CD14-positive monocyte (primary cell): ENCODE results near the gene SRRM3. TPM values are rescaled to one million over a fixed set of nuclear protein-coding genes. Genes with fewer than 3 reads are reported as not detected.

ENCODE experiments used
- DNase-seq, 3 donors: peaks; one replicate each; pipeline ENCODE4 v3.0.0-alpha.2; 2011 to 2022
- H2AFZ ChIP-seq: 2 replicates; pipeline ENCODE4 v1.6.0; 2012; ENCODE audit warnings: mild to moderate bottlenecking, low read depth, low read length, inconsistent platforms; ENCODE audit not compliant: insufficient read depth, poor library complexity, severe bottlenecking
- H3K27ac ChIP-seq, 2 donors: 1 replicate in 1 of 2; 2 replicates in 1 of 2; pipeline ENCODE4 v1.5.1; 2012 to 2013; ENCODE audit warnings: low read length in 2 of 2, control low read depth in 1 of 2, inconsistent platforms in 1 of 2, low read depth in 1 of 2, mild to moderate bottlenecking in 1 of 2
- H3K27me3 ChIP-seq, 2 donors: one replicate each; pipeline versions ENCODE4 v1.6.0 to v1.6.1; 2011 to 2013; ENCODE audit warnings: low read length in 2 of 2; ENCODE audit not compliant: control insufficient read depth in 2 of 2, insufficient read depth in 2 of 2
- H3K36me3 ChIP-seq, 2 donors: replicated peaks in 1 of 2; 1 replicate in 1 of 2; 2 replicates in 1 of 2; pipeline versions ENCODE4 v1.5.1 to v1.6.1; 2012 to 2013; ENCODE audit warnings: low read length in 2 of 2, control low read depth in 1 of 2, inconsistent platforms in 1 of 2, mild to moderate bottlenecking in 1 of 2; ENCODE audit not compliant: insufficient read depth in 2 of 2, control insufficient read depth in 1 of 2
- H3K4me1 ChIP-seq, 2 donors: 1 replicate in 1 of 2; 2 replicates in 1 of 2; pipeline versions ENCODE4 v1.5.1 to v1.6.1; 2012 to 2013; ENCODE audit warnings: low read length in 2 of 2, control low read depth in 1 of 2, inconsistent platforms in 1 of 2, mild to moderate bottlenecking in 1 of 2, moderate library complexity in 1 of 2; ENCODE audit not compliant: insufficient read depth in 2 of 2, control insufficient read depth in 1 of 2
- H3K4me2 ChIP-seq: replicated peaks from 2 replicates; pipeline ENCODE3; 2012; ENCODE audit warnings: low read length, moderate library complexity, mild to moderate bottlenecking; ENCODE audit not compliant: poor library complexity, severe bottlenecking; ENCODE audit errors: extremely low read depth
- H3K4me3 ChIP-seq, 3 experiments: fragments of 200-600 bp in 1 of 3; sonication (generic) in 1 of 3; replicated peaks in 1 of 3; 1 replicate in 2 of 3; 2 replicates in 1 of 3; pipeline ENCODE4 v1.5.1; 2011 to 2013; ENCODE audit warnings: low read length in 3 of 3, mild to moderate bottlenecking in 3 of 3, control low read depth in 2 of 3, low read depth in 2 of 3, inconsistent platforms in 1 of 3, moderate library complexity in 1 of 3
- H3K79me2 ChIP-seq: 2 replicates; pipeline ENCODE4 v1.6.0; 2012; ENCODE audit warnings: mild to moderate bottlenecking, control low read depth, inconsistent platforms, low read length, moderate library complexity; ENCODE audit not compliant: insufficient read depth
- H3K9ac ChIP-seq: 2 replicates; pipeline ENCODE4 v1.6.0; 2017; ENCODE audit warnings: low read length, mild to moderate bottlenecking; ENCODE audit not compliant: insufficient read depth, poor library complexity, severe bottlenecking
- H3K9me3 ChIP-seq, 2 donors: replicated peaks in 1 of 2; 1 replicate in 1 of 2; 2 replicates in 1 of 2; pipeline versions ENCODE4 v1.5.1 to v1.6.1; 2012 to 2013; ENCODE audit warnings: low read length in 2 of 2, control low read depth in 1 of 2; ENCODE audit not compliant: control insufficient read depth in 1 of 2, insufficient read depth in 1 of 2
- H4K20me1 ChIP-seq: 2 replicates; pipeline ENCODE4 v1.6.0; 2012; ENCODE audit warnings: mild to moderate bottlenecking, low read length, control low read depth, moderate library complexity; ENCODE audit not compliant: insufficient read depth
- H3K27ac Mint-ChIP-seq, 7 donors: one replicate each; pipeline ENCODE4 v1.8.0; 2020; ENCODE audit warnings: mild to moderate bottlenecking in 7 of 7, mixed read lengths in 7 of 7, moderate library complexity in 6 of 7, inconsistent platforms in 2 of 7
- H3K27me3 Mint-ChIP-seq, 3 donors: one replicate each; pipeline ENCODE4 v1.8.0; 2021 to 2022; ENCODE audit warnings: low read depth in 3 of 3, mild to moderate bottlenecking in 3 of 3, mixed read lengths in 3 of 3, moderate library complexity in 3 of 3, inconsistent platforms in 1 of 3
- H3K36me3 Mint-ChIP-seq, 2 donors: one replicate each; pipeline ENCODE4 v1.8.0; 2020; ENCODE audit warnings: mixed read lengths in 2 of 2, inconsistent platforms in 1 of 2, mild to moderate bottlenecking in 1 of 2
- H3K4me1 Mint-ChIP-seq: one replicate; pipeline ENCODE4 v1.8.0; 2020; ENCODE audit warnings: mild to moderate bottlenecking, mixed read lengths
- H3K4me3 Mint-ChIP-seq, 2 donors: one replicate each; pipeline ENCODE4 v1.8.0; 2020; ENCODE audit warnings: mild to moderate bottlenecking in 2 of 2, mixed read lengths in 2 of 2, moderate library complexity in 1 of 2
- H3K9me3 Mint-ChIP-seq, 7 donors: one replicate each; pipeline ENCODE4 v1.8.0; 2020 to 2022; ENCODE audit warnings: mixed read lengths in 7 of 7, mild to moderate bottlenecking in 6 of 7, moderate library complexity in 6 of 7, inconsistent platforms in 2 of 7
- WGBS: methylation state at CpG from one replicate; pipeline ENCODE4 v1.1.5; 2013; ENCODE audit warnings: missing lambda C conversion rate; ENCODE audit not compliant: insufficient coverage; 5-methylcytosine and 5-hydroxymethylcytosine counted together
- intact Hi-C, 2 donors: fragments of 100-400 bp; cut with micrococcal nuclease; formaldehyde crosslinking; loops; one replicate each; pipeline versions ENCODE4 v1.15.0 to v1.15.1; 2023
- polyA minus RNA-seq: library from RNA; depleted of rRNA, polyadenylated mRNA; stranded (reverse); fragments of >200 nt; gene quantifications from 2 replicates; pipeline ENCODE4 v1.2.3, GENCODE V29; 2012
- polyA plus RNA-seq, 3 donors: library from polyadenylated mRNA; depleted of rRNA in 1 of 3; unstranded in 2 of 3; stranded (reverse) in 1 of 3; fragments of 300-500 nt in 2 of 3; fragments of >200 nt in 1 of 3; fragmentation: Illumina TruSeq in 2 of 3; gene quantifications; 1 replicate in 2 of 3; 2 replicates in 1 of 3; pipeline ENCODE4 v1.2.3, GENCODE V29; 2012 to 2021
- total RNA-seq, 12 experiments: library from RNA in 1 of 12; stranded (reverse) in 1 of 12; fragments of 120-200 nt in 1 of 12; gene quantifications; one replicate each; pipeline ENCODE4 v1.2.4 and lab custom pipeline; 2013 to 2026; ENCODE audit warnings: mixed read lengths in 6 of 12, inconsistent platforms in 1 of 12
- TF ChIP-seq, protein P1 (sequence below): fragments of 200-600 bp; IDR thresholded peaks from one replicate; pipeline ENCODE4 v1.8.0; 2022; ENCODE audit warnings: antibody characterized with exemption, mild to moderate bottlenecking

Gene SRRM3, protein sequence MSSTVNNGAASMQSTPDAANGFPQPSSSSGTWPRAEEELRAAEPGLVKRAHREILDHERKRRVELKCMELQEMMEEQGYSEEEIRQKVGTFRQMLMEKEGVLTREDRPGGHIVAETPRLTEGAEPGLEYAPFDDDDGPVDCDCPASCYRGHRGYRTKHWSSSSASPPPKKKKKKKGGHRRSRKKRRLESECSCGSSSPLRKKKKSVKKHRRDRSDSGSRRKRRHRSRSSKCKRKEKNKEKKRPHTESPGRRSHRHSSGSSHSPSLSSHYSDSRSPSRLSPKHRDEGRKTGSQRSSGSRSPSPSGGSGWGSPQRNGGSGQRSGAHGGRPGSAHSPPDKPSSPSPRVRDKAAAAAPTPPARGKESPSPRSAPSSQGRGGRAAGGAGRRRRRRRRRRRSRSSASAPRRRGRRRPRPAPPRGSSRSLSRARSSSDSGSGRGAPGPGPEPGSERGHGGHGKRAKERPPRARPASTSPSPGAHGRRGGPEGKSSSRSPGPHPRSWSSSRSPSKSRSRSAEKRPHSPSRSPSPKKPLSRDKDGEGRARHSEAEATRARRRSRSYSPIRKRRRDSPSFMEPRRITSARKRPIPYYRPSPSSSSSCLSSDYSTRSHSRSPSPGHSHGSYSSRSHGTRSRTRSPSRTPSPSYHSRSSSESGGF
- total RNA-seq (2013): 0.08 TPM
- polyA plus RNA-seq (not detected), polyA minus RNA-seq (not detected in 2 replicates), total RNA-seq (lab: John Stamatoyannopoulos, UW) (0 to 3.4 (median 0.13) reads per million in 11 experiments)

DNA sequence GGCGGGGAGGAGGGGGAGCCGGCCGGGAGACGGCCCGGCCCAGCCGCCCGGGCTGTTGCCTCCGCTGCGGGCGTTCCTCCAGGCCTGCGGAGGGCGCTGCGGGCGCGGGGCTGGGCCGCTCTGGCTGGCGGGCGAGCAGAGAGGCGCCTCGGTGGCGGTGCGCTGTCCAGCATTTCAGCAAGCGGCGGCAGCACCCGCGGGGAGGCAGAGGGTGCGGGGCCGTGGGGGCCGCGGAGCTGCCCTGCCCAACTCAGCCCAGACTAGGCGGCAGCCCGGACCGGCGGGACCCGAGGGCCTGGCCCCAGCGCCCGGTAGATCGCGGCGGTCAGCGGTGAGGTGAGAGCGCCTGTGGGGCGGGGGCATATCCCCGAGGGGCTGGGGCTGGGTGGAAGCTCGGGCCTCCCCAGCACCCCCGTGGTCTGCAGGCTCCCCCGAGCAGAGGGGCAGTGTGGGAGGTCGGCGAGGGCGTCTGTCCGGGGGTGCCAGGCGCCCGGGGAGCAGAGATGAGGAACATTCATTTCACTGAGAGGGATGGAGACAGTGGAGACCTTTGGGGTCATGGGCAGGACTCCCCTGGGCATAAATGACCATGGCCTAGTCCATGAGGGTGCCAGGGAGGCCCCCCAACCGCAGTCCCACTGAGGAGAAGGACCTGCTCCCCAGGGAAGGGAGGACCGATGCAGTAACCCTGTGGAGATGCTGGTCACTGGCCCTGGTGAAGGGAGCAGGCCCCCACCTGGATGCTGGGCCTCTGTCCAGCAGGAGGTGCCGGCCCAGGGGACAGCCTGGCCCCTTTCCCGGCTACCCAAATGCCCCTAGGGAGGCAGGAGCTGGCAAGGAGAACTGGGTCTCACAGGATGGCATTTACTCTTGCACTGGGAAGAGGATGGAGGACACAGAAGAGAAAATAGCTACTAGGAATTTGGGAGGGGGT lies at the start of gene SRRM3:
TSS of gene SRRM3 (plus strand) at position 165 of the 934 bp plus-strand sequence. CDS start 33,171 bp downstream, outside the sequence.
- Mint-ChIP-seq H3K4me1 (no peaks in the 10 kb centered on the region), H3K4me3 (peak within 1 kb of the TSS in 1 of 2 donors; percentile 39), H3K9me3 (peaks cover 0 to 4% (median 0%) of the 10 kb centered on the region in 7 donors), H3K27ac (peak within 1 kb of the TSS in 1 of 7 donors; percentile 35), H3K27me3 (peaks cover 24 to 32% (median 28%) of the 10 kb centered on the region in 3 donors), H3K36me3 (no peaks in the 10 kb centered on the region)
- peak; percentile 58 to 69 (median 62) for DNase-seq
- Histone ChIP-seq H3K4me1 (no peaks in the 10 kb centered on the region), H3K27me3 (peaks cover 0 to 9% of the 10 kb centered on the region in 2 donors), H4K20me1 (no peaks in the 10 kb centered on the region), H3K4me2 (no peak within 1 kb of the TSS), H3K36me3 (no peaks in the 10 kb centered on the region), H3K27ac (no peak within 1 kb of the TSS), H3K79me2 (no peaks in the 10 kb centered on the region), H3K9me3 (no peaks in the 10 kb centered on the region), H2AFZ (no peak within 1 kb of the TSS), H3K4me3 (no peak within 1 kb of the TSS), H3K9ac (no peak within 1 kb of the TSS)
- TF ChIP-seq, protein P1, sequence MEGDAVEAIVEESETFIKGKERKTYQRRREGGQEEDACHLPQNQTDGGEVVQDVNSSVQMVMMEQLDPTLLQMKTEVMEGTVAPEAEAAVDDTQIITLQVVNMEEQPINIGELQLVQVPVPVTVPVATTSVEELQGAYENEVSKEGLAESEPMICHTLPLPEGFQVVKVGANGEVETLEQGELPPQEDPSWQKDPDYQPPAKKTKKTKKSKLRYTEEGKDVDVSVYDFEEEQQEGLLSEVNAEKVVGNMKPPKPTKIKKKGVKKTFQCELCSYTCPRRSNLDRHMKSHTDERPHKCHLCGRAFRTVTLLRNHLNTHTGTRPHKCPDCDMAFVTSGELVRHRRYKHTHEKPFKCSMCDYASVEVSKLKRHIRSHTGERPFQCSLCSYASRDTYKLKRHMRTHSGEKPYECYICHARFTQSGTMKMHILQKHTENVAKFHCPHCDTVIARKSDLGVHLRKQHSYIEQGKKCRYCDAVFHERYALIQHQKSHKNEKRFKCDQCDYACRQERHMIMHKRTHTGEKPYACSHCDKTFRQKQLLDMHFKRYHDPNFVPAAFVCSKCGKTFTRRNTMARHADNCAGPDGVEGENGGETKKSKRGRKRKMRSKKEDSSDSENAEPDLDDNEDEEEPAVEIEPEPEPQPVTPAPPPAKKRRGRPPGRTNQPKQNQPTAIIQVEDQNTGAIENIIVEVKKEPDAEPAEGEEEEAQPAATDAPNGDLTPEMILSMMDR: peak; percentile 76
- intact Hi-C loops: no loop called here
- WGBS: 3% methylated on average over 56 of the region's 57 CpGs
